Measurements from ENCODE around the gene LSR.
"Not testable (repeated sequence)": the region's sequence is repeated elsewhere in the genome, so short reads cannot be mapped to it uniquely, and the experiment has no call there.

DNA sequence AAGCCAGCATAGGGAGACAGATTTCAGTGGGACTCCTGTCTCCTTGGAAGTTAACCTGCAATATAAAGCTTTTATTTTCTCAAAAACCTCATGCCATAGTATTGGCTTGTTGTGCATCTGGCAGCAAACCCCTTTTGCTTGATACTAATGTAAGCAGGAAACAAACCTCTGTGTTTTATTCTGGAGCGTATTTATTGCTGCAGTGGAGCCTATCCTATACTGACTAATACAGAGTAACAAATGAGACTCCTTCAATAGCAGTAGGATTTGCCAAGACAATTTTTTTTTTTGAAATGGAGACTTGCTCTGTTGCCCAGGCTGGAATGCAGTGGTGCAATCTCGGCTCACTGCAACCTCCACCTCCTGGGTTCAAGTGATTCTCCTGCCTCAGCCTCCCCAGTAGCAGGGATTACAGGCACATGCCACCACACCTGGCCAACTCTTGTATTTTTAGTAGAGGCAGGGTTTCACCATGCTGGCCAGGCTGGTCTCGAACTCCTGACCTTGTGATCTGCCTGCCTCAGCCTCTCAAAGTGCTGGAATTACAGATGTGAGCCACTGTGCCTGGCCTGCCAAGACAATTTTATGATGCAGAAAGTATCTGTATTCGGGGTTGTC lies 27.7 kb upstream of the LSR start:
- TF ChIP-seq, protein P1, sequence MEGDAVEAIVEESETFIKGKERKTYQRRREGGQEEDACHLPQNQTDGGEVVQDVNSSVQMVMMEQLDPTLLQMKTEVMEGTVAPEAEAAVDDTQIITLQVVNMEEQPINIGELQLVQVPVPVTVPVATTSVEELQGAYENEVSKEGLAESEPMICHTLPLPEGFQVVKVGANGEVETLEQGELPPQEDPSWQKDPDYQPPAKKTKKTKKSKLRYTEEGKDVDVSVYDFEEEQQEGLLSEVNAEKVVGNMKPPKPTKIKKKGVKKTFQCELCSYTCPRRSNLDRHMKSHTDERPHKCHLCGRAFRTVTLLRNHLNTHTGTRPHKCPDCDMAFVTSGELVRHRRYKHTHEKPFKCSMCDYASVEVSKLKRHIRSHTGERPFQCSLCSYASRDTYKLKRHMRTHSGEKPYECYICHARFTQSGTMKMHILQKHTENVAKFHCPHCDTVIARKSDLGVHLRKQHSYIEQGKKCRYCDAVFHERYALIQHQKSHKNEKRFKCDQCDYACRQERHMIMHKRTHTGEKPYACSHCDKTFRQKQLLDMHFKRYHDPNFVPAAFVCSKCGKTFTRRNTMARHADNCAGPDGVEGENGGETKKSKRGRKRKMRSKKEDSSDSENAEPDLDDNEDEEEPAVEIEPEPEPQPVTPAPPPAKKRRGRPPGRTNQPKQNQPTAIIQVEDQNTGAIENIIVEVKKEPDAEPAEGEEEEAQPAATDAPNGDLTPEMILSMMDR (IDR thresholded peaks at IDR 0.05), result not testable (repeated sequence)
- not testable (repeated sequence) for TF ChIP-seq POLR2A, POLR2AphosphoS5 (IDR thresholded peaks at IDR 0.05)
